ENCODE data around the gene LRRC18.

- no peak for TF ChIP-seq CTCF (conservative IDR thresholded peaks at IDR 0.05; ENCODE audit: low read depth, low read length)
- no peak for TF ChIP-seq EZH2phosphoT487 (IDR thresholded peaks at IDR 0.05; ENCODE audit: borderline replicate concordance, low read length)
These were observed 42.9 kb upstream of the LRRC18 start for GRCh38 chr10:48982584-48982983.
